Renal cortex interstitium (tissue), 11 donors: ENCODE measurements around the gene CCM2. TPM values are rescaled to one million over a fixed set of nuclear protein-coding genes. Genes with fewer than 3 reads are reported as not detected.
"Not testable (repeated sequence)": the region's sequence is repeated elsewhere in the genome, so short reads cannot be mapped to it uniquely, and the experiment has no call there.

Source experiments
- DNase-seq, 11 donors: peaks; one replicate each; pipeline ENCODE4 v3.0.0-alpha.2; 2013; ENCODE audit warnings: low read depth in 9 of 11, low spot score in 4 of 11; ENCODE audit errors: extremely low read depth in 1 of 11
- polyA plus RNA-seq, 3 donors: library from polyadenylated mRNA; unstranded; fragments of 120-200 nt; gene quantifications; one replicate each; pipeline ENCODE4 v1.2.1, GENCODE V29; 2013; ENCODE audit not compliant: insufficient read length in 3 of 3

CCM2 gene
- polyA plus RNA-seq, 3 donors: 23.8 to 32.9 (median 26.1) TPM

GRCh38 chr7:44990109-44991023, 9.6 kb upstream of the CCM2 start:
- no peak for DNase-seq

- not testable (repeated sequence) for DNase-seq
Observed at GRCh38 chr7:44992004-44992795, 7.8 kb upstream of the CCM2 start.

- DNase-seq: no peak
Observed at GRCh38 chr7:44994877-44995554, 5.0 kb upstream of the CCM2 start.

- DNase-seq: no peak
Observed at GRCh38 chr7:44995555-44996493, 4.2 kb upstream of the CCM2 start.

GRCh38 chr7:44998153-44998871, 1.7 kb upstream of the CCM2 start:
- DNase-seq: no peak

- peak; percentile 93 to 99 (median 98) for DNase-seq
Observed at GRCh38 chr7:44999245-45000092, 532 bp upstream of the CCM2 start.

- DNase-seq: peak in 1 of 11 donors; percentile 33
Observed at GRCh38 chr7:45001138-45001694, 1.2 kb downstream of the CCM2 start.

- no peak for DNase-seq
Observed at GRCh38 chr7:45001826-45002225, 1.8 kb downstream of the CCM2 start.

GRCh38 chr7:45003789-45004188, 3.8 kb downstream of the CCM2 start:
- no peak for DNase-seq

GRCh38 chr7:45007106-45007505, 7.1 kb downstream of the CCM2 start:
- no peak for DNase-seq

- DNase-seq: no peak
Observed at GRCh38 chr7:45007571-45008328, 7.7 kb downstream of the CCM2 start.

GRCh38 chr7:45013465-45013967, 13.5 kb downstream of the CCM2 start:
- no peak for DNase-seq

GRCh38 chr7:45015313-45015712, 15.3 kb downstream of the CCM2 start:
- DNase-seq: no peak

- no peak for DNase-seq
Observed at GRCh38 chr7:45017253-45017652, 17.3 kb downstream of the CCM2 start.

GRCh38 chr7:45020915-45021314, 20.9 kb downstream of the CCM2 start:
- no peak for DNase-seq
